WTC11 (cell line): ENCODE measurements around the gene TLE4. TPM values are rescaled to one million over a fixed set of nuclear protein-coding genes. Genes with fewer than 3 reads are reported as not detected.

Experiments
- ATAC-seq: fragments of 200-7000 bp; cut with Tn5 transposase; 2 replicates; pipeline ENCODE4 v1.10.0; 2021; ENCODE audit warnings: mild to moderate bottlenecking, moderate library complexity
- CTCF ChIA-PET: fragments of 300-600 bp; sonication (Branson Sonifier 250); formaldehyde crosslinking; loops from one replicate; lab custom pipeline; 2021; ENCODE audit warnings: antibody characterized with exemption; lab: Charles Lee
- POLR2A ChIA-PET: fragments of 350-600 bp; sonication (Branson Sonifier 250); formaldehyde crosslinking; loops from one replicate; lab custom pipeline; 2021; ENCODE audit warnings: antibody characterized with exemption; lab: Charles Lee
- DNase-seq: peaks from one replicate; pipeline ENCODE4 v3.0.0; 2021; ENCODE audit warnings: low spot score
- H3K27ac Mint-ChIP-seq: 2 replicates; pipeline ENCODE4 v1.8.0; 2021; ENCODE audit warnings: mixed read lengths
- H3K27me3 Mint-ChIP-seq: 2 replicates; pipeline ENCODE4 v1.8.0; 2021; ENCODE audit warnings: low read depth, mild to moderate bottlenecking, moderate library complexity, mixed read lengths
- H3K36me3 Mint-ChIP-seq: 2 replicates; pipeline ENCODE4 v1.8.0; 2021; ENCODE audit warnings: mixed read lengths
- H3K4me1 Mint-ChIP-seq: 2 replicates; pipeline ENCODE4 v1.8.0; 2022; ENCODE audit warnings: mixed read lengths
- H3K4me3 Mint-ChIP-seq: 2 replicates; pipeline ENCODE4 v1.8.0; 2021; ENCODE audit warnings: mild to moderate bottlenecking, moderate library complexity, mixed read lengths
- H3K9me3 Mint-ChIP-seq: 2 replicates; pipeline ENCODE4 v1.8.0; 2021; ENCODE audit warnings: mixed read lengths
- ETV6 ChIP-seq: sonication (generic); formaldehyde crosslinking; IDR thresholded peaks from 2 replicates; pipeline ENCODE4 v1.8.1; 2022; ENCODE audit warnings: mild to moderate bottlenecking, missing genetic modification reagents
- GTF2I ChIP-seq: fragments of 250-450 bp; sonication (Bioruptor Pico); conservative IDR thresholded peaks from 2 replicates; pipeline ENCODE4 v1.4.0; 2021; ENCODE audit warnings: mild to moderate bottlenecking
- HMGA2 ChIP-seq: fragments of 250-450 bp; sonication (Bioruptor Pico); IDR thresholded peaks from 2 replicates; pipeline ENCODE4 v1.4.0; 2021; ENCODE audit warnings: mild to moderate bottlenecking, moderate library complexity
- IRF2 ChIP-seq: sonication (generic); formaldehyde crosslinking; IDR thresholded peaks from 2 replicates; pipeline ENCODE4 v1.8.0; 2022; ENCODE audit warnings: low read depth, missing genetic modification reagents, borderline replicate concordance
- NFE2L1 ChIP-seq: sonication (generic); formaldehyde crosslinking; IDR thresholded peaks from 2 replicates; pipeline ENCODE4 v1.8.1; 2023; ENCODE audit warnings: missing genetic modification reagents
- NR1H2 ChIP-seq: sonication (generic); formaldehyde crosslinking; IDR thresholded peaks from 2 replicates; pipeline ENCODE4 v1.9.0; 2021; ENCODE audit warnings: mild to moderate bottlenecking, moderate library complexity, missing genetic modification reagents
- NR3C1 ChIP-seq: sonication (generic); formaldehyde crosslinking; conservative IDR thresholded peaks from 2 replicates; pipeline ENCODE4 v1.8.1; 2023; ENCODE audit warnings: low read depth, mild to moderate bottlenecking, missing genetic modification reagents
- RELA ChIP-seq: sonication (generic); formaldehyde crosslinking; IDR thresholded peaks from 2 replicates; pipeline ENCODE4 v1.8.1; 2022; ENCODE audit warnings: missing genetic modification reagents, mild to moderate bottlenecking, borderline replicate concordance
- SOX15 ChIP-seq: fragments of 250-450 bp; sonication (Bioruptor Pico); IDR thresholded peaks from 2 replicates; pipeline ENCODE4 v1.9.0; 2021; ENCODE audit warnings: mild to moderate bottlenecking
- SP1 ChIP-seq: sonication (generic); formaldehyde crosslinking; conservative IDR thresholded peaks from 2 replicates; pipeline ENCODE4 v1.8.1; 2022; ENCODE audit warnings: missing genetic modification reagents
- TEAD4 ChIP-seq: sonication (generic); formaldehyde crosslinking; IDR thresholded peaks from 2 replicates; pipeline ENCODE4 v1.8.0; 2022; ENCODE audit warnings: mild to moderate bottlenecking, missing genetic modification reagents
- ZNF138 ChIP-seq: sonication (generic); formaldehyde crosslinking; conservative IDR thresholded peaks from 2 replicates; pipeline ENCODE4 v1.8.1; 2022; ENCODE audit warnings: mild to moderate bottlenecking, moderate library complexity, missing genetic modification reagents
- ZNF396 ChIP-seq: fragments of 250-450 bp; sonication (Bioruptor Pico); IDR thresholded peaks from 2 replicates; pipeline ENCODE4 v1.8.0; 2021; ENCODE audit warnings: mild to moderate bottlenecking, moderate library complexity, borderline replicate concordance
- total RNA-seq: library from RNA; stranded (reverse); gene quantifications from 3 replicates; pipeline ENCODE4 v1.2.3, GENCODE V29; 2021
- TF ChIP-seq, protein P1 (sequence below): sonication (generic); formaldehyde crosslinking; IDR thresholded peaks from 2 replicates; pipeline ENCODE4 v1.8.1; 2023; ENCODE audit warnings: mild to moderate bottlenecking, missing genetic modification reagents, moderate library complexity
- TF ChIP-seq, protein P2 (sequence below): sonication (generic); formaldehyde crosslinking; conservative IDR thresholded peaks from 2 replicates; pipeline ENCODE4 v1.8.1; 2023; ENCODE audit warnings: mild to moderate bottlenecking, low read depth, missing genetic modification reagents, moderate library complexity
- TF ChIP-seq, protein P3 (sequence below): sonication (generic); formaldehyde crosslinking; IDR thresholded peaks from 2 replicates; pipeline ENCODE4 v1.8.0; 2022; ENCODE audit warnings: mild to moderate bottlenecking, missing genetic modification reagents
- TF ChIP-seq, protein P4 (sequence below): fragments of 250-450 bp; sonication (Bioruptor Pico); conservative IDR thresholded peaks from 2 replicates; pipeline ENCODE4 v1.9.0; 2021; ENCODE audit warnings: mild to moderate bottlenecking
- TF ChIP-seq, protein P5 (sequence below): fragments of 250-450 bp; sonication (Bioruptor Pico); IDR thresholded peaks from 2 replicates; pipeline ENCODE4 v2.1.2; 2022; ENCODE audit warnings: mild to moderate bottlenecking, moderate library complexity

The TLE4 gene
- total RNA-seq, 1 experiment from 2014 or later, result 48.1 TPM

DNA sequence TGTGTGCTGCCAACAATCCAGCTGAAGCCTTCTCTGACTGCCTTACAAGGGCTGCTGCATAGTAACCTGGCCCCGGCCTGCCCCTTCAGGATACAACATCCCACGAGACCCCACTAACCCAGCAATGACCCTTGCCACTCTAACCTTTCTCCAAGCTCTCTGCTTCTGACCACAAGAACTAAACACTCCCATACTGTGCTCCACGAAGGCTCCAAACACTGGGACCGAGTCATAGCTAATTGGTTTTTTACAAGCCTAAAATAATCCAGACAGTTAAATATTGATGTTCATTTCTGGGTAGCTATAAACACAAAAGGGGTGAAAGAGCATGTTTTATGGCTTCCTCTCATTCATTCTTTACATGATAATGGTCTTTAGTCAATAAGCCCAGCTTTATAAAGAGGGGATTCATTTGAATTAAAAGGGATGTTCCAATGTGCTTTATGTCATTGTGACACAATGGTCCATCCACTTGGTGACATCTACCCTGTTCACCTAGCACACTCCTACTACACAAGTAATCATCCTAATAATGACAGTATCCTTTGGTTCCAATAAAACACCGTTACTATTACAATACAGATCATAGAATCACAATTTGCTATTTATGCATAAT, 16.2 kb upstream of the TLE4 start:
- ATAC-seq (no peak), DNase-seq (no peak)
- POLR2A ChIA-PET, result interaction anchor here (1.1 kb wide), 1 partner anchor 16 kb away, joined by 4 read pairs; the partner anchor contains the start of gene TLE4
- H3K9me3 Mint-ChIP-seq, result no peaks in the 10 kb centered on the region
- no peaks in the 10 kb centered on the region for H3K27me3 Mint-ChIP-seq
- TF ChIP-seq SOX15 (CRISPR knock-in tag) (no peak), NR3C1 (CRISPR knock-in tag) (no peak), RELA (CRISPR knock-in tag) (no peak), ZNF138 (no peak), NR1H2 (CRISPR knock-in tag) (no peak), TEAD4 (CRISPR knock-in tag) (no peak), ETV6 (no peak)
- peaks cover 11% of the 10 kb centered on the region for H3K4me1 Mint-ChIP-seq
- H3K4me3 Mint-ChIP-seq, result no peak overlapping the region
- no peaks in the 10 kb centered on the region for H3K36me3 Mint-ChIP-seq
- CTCF ChIA-PET, result no interaction called here
- H3K27ac Mint-ChIP-seq, result no peak overlapping the region

DNA sequence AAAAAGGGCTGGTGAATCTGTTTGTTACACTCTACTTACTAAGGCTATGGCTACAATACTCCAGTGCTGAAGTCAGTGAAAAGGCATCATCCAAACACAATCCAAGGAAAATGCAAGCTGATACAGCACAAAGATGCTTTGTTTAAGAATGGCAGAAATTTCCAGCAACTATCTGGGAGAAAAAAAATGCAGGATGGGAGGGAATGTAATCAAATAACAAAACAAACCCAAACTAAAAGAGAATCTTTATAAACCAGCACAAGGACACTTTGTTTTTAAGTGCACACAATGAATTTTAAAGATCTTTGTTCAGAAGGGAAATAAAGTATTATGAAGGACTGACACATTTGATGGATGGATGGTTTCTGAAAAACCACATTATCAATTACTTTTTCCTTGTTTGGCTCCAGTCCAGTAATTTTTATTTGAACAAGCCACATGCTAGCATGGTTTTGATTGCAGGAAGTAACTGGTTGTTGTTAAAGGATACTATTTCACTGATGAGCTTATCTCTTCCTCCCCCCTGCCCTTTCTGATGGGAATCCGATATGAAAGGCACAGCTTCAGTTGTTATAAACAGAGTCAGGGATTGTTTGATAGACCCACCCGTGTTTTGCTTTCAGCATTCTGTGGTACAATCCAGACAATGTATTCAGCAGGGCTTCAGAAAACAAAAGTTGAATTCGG, 12.1 kb upstream of the TLE4 start:
- H3K36me3 Mint-ChIP-seq, result no peaks in the 10 kb centered on the region
- no peak overlapping the region for H3K27ac Mint-ChIP-seq
- DNase-seq, result no peak
- H3K27me3 Mint-ChIP-seq, result no peaks in the 10 kb centered on the region
- TF ChIP-seq IRF2 (CRISPR knock-in tag) (no peak), GTF2I (CRISPR knock-in tag) (no peak), NFE2L1 (CRISPR knock-in tag) (no peak), TEAD4 (CRISPR knock-in tag) (no peak), ZNF396 (CRISPR knock-in tag) (no peak), HMGA2 (CRISPR knock-in tag) (no peak), SP1 (CRISPR knock-in tag) (no peak)
- TF ChIP-seq, protein P1, sequence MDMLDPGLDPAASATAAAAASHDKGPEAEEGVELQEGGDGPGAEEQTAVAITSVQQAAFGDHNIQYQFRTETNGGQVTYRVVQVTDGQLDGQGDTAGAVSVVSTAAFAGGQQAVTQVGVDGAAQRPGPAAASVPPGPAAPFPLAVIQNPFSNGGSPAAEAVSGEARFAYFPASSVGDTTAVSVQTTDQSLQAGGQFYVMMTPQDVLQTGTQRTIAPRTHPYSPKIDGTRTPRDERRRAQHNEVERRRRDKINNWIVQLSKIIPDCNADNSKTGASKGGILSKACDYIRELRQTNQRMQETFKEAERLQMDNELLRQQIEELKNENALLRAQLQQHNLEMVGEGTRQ (CRISPR knock-in tag), result no peak
- TF ChIP-seq, protein P2, sequence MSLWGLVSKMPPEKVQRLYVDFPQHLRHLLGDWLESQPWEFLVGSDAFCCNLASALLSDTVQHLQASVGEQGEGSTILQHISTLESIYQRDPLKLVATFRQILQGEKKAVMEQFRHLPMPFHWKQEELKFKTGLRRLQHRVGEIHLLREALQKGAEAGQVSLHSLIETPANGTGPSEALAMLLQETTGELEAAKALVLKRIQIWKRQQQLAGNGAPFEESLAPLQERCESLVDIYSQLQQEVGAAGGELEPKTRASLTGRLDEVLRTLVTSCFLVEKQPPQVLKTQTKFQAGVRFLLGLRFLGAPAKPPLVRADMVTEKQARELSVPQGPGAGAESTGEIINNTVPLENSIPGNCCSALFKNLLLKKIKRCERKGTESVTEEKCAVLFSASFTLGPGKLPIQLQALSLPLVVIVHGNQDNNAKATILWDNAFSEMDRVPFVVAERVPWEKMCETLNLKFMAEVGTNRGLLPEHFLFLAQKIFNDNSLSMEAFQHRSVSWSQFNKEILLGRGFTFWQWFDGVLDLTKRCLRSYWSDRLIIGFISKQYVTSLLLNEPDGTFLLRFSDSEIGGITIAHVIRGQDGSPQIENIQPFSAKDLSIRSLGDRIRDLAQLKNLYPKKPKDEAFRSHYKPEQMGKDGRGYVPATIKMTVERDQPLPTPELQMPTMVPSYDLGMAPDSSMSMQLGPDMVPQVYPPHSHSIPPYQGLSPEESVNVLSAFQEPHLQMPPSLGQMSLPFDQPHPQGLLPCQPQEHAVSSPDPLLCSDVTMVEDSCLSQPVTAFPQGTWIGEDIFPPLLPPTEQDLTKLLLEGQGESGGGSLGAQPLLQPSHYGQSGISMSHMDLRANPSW (CRISPR knock-in tag), result no peak
- TF ChIP-seq, protein P3, sequence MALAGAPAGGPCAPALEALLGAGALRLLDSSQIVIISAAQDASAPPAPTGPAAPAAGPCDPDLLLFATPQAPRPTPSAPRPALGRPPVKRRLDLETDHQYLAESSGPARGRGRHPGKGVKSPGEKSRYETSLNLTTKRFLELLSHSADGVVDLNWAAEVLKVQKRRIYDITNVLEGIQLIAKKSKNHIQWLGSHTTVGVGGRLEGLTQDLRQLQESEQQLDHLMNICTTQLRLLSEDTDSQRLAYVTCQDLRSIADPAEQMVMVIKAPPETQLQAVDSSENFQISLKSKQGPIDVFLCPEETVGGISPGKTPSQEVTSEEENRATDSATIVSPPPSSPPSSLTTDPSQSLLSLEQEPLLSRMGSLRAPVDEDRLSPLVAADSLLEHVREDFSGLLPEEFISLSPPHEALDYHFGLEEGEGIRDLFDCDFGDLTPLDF (CRISPR knock-in tag), result no peak
- TF ChIP-seq, all 79 proteins: peak for 0
- ATAC-seq, result no peak
- ChIA-PET CTCF (no interaction called here), POLR2A (interaction anchor here (1.0 kb wide), 1 partner anchor 12 kb away, joined by 3 read pairs; the partner anchor contains the start of gene TLE4)
- Mint-ChIP-seq H3K4me3 (no peak overlapping the region), H3K4me1 (peaks cover 6% of the 10 kb centered on the region), H3K9me3 (no peaks in the 10 kb centered on the region)

DNA sequence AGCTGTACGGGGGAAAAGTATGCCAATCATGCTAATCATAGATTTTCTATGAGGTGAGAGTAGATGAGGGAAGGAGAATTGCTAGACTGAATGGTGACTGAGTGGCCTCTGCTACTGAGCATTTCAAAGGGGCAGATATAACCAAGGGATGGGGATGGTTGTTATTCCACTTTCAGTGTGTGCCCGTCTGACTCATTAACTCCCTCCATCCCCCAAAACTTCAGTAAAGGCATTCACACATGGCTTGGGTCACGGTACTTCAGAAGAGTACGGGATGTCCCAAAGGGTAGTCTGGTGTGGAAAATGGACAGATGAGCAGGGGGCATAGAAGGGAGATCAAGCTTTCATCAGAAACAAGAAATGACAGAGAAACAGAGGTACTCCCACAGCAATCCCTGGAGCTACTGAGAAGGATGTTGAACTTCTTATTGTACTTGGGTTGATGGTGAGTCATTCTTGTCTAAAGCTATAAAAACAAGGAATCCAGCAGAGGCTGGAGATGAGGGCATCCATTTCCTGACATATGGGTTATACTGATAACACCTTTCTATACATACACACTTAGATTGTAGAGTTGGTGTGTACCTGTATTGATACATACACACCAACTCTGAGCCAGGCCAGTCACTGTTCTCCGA, 8.9 kb upstream of the TLE4 start:
- H3K9me3 Mint-ChIP-seq, result no peaks in the 10 kb centered on the region
- ATAC-seq (no peak), DNase-seq (no peak)
- ChIA-PET CTCF (no interaction called here), POLR2A (no interaction called here)
- H3K36me3 Mint-ChIP-seq, result no peaks in the 10 kb centered on the region
- no peaks in the 10 kb centered on the region for H3K27me3 Mint-ChIP-seq
- H3K4me1 Mint-ChIP-seq, result peaks cover 9% of the 10 kb centered on the region
- TF ChIP-seq, protein P4, sequence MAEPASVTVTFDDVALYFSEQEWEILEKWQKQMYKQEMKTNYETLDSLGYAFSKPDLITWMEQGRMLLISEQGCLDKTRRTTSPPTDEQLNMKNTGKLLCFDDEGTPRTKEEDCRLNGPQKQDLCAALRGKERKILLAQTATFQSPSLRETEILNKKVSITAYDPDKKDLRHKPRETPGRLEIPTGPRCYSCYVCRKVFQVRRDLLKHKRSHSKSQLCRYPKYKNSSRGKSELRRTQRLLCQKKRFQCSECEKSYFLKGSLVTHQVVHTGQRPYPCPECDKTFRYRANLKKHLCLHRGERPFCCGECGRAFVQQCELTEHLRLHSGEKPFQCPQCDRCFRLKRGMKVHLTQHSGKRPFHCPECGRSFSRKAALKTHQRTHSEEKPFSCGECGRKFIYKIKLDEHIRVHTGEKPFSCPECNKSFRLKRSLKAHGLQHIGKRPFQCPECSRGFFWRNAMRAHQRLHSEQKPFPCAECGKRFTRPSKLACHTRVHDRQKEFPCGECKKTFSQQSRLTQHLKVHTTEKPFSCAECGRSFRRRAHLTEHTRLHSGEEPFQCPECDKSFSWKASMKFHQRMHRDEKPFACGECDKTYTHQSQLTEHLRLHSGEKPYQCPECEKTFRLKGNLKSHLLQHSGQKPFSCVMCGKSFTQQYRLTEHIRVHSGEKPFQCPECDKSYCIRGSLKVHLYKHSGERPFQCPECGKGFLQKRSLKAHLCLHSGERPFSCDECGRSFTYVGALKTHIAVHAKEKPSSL (CRISPR knock-in tag), result no peak
- TF ChIP-seq TEAD4 (CRISPR knock-in tag) (no peak), ETV6 (no peak), NFE2L1 (CRISPR knock-in tag) (no peak), RELA (CRISPR knock-in tag) (no peak)
- TF ChIP-seq, protein P5, sequence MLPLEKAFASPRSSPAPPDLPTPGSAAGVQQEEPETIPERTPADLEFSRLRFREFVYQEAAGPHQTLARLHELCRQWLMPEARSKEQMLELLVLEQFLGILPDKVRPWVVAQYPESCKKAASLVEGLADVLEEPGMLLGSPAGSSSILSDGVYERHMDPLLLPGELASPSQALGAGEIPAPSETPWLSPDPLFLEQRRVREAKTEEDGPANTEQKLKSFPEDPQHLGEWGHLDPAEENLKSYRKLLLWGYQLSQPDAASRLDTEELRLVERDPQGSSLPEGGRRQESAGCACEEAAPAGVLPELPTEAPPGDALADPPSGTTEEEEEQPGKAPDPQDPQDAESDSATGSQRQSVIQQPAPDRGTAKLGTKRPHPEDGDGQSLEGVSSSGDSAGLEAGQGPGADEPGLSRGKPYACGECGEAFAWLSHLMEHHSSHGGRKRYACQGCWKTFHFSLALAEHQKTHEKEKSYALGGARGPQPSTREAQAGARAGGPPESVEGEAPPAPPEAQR (CRISPR knock-in tag), result no peak
- no peak overlapping the region for H3K4me3 Mint-ChIP-seq
- no peak overlapping the region for H3K27ac Mint-ChIP-seq
